ENCODE measurements around the gene JADE1. TPM values are rescaled to one million over a fixed set of nuclear protein-coding genes. Genes with fewer than 3 reads are reported as not detected.

Gene JADE1
- total and polyA plus RNA-seq, 4 donors: 5.0 to 17.6 (median 10.5) TPM

GRCh38 chr4:128904821-128905220 is 95.3 kb downstream of the JADE1 start (continued):
- no peak for TF ChIP-seq REST (IDR thresholded peaks at IDR 0.05)

GRCh38 chr4:128906581-128906980 is 97.1 kb downstream of the JADE1 start:
- no peaks in the 10 kb centered on the region for H3K4me1 ChIP-seq (ENCODE audit: control insufficient read depth in 4 of 4, insufficient read depth in 4 of 4, low read length in 3 of 4)
- H3K27me3 ChIP-seq (ENCODE audit: control insufficient read depth in 4 of 4, insufficient read depth in 4 of 4, low read length in 3 of 4): no peaks in the 10 kb centered on the region
- DNase-seq (ENCODE audit: low spot score): no peak
- no peaks in the 10 kb centered on the region for H3K9me3 ChIP-seq (ENCODE audit: control insufficient read depth in 4 of 4, low read length in 3 of 4)
- no peak overlapping the region for H3K9ac ChIP-seq (ENCODE audit: low read depth in 1 of 2, low read length in 2 of 2)
- WGBS: 80% methylated on average over 1 of the region's 1 CpG
- no peak overlapping the region for H3K4me3 ChIP-seq (ENCODE audit: low read depth in 1 of 3, low read length in 3 of 3)
- no peak for TF ChIP-seq HNF4G (IDR thresholded peaks at IDR 0.05)
- no peak for TF ChIP-seq GABPA (IDR thresholded peaks at IDR 0.05 in 1 of 2, conservative IDR thresholded peaks at IDR 0.05 in 1 of 2)
- TF ChIP-seq TAF1 (conservative IDR thresholded peaks at IDR 0.05): no peak
- no peak for TF ChIP-seq REST (IDR thresholded peaks at IDR 0.05)
- TF ChIP-seq NR2F2 (IDR thresholded peaks at IDR 0.05): no peak
- TF ChIP-seq HNF4A (conservative IDR thresholded peaks at IDR 0.05): no peak
- TF ChIP-seq RXRA (IDR thresholded peaks at IDR 0.05): no peak
- TF ChIP-seq JUND (IDR thresholded peaks at IDR 0.05): no peak
- TF ChIP-seq MAX (IDR thresholded peaks at IDR 0.05): no peak
- TF ChIP-seq FOXA1 (IDR thresholded peaks at IDR 0.05): no peak
- no peak for TF ChIP-seq EGR1 (IDR thresholded peaks at IDR 0.05; ENCODE audit: low read depth in 2 of 2)
- no peak for TF ChIP-seq RAD21 (IDR thresholded peaks at IDR 0.05)
- no peak for TF ChIP-seq ATF3 (IDR thresholded peaks at IDR 0.05)
- TF ChIP-seq CTCF (IDR thresholded peaks at IDR 0.05; ENCODE audit: low read depth, low read length, missing input control): no peak
- no peak for TF ChIP-seq SP1 (IDR thresholded peaks at IDR 0.05)
- no peak for TF ChIP-seq FOXA2 (IDR thresholded peaks at IDR 0.05)
- no peak for TF ChIP-seq YY1 (IDR thresholded peaks at IDR 0.05)
- H3K27ac ChIP-seq (ENCODE audit: low read depth in 1 of 2, low read length in 2 of 2): no peak overlapping the region
- H3K36me3 ChIP-seq (ENCODE audit: control insufficient read depth in 4 of 4, insufficient read depth in 3 of 4, low read depth in 1 of 4, low read length in 3 of 4): no peaks in the 10 kb centered on the region
